HL-60 (cell line): ENCODE results near the gene INSIG1.

Source experiments
- DNase-seq, 2 experiments: peaks; one replicate each; pipeline ENCODE4 v3.0.0-alpha.2; 2010 to 2020; ENCODE audit warnings: low read depth in 1 of 2, low spot score in 1 of 2
- H3K27ac ChIP-seq: fragments of 250-450 bp; sonication (Bioruptor Pico); replicated peaks from 2 replicates; pipeline ENCODE4 v1.5.1; 2020; ENCODE audit warnings: mild to moderate bottlenecking, moderate library complexity
- H3K27me3 ChIP-seq: fragments of 250-450 bp; sonication (Bioruptor Pico); 2 replicates; pipeline ENCODE4 v1.5.1; 2021; ENCODE audit warnings: mild to moderate bottlenecking, moderate library complexity; ENCODE audit not compliant: insufficient read depth, poor library complexity, severe bottlenecking
- H3K4me3 ChIP-seq: replicated peaks from 2 replicates; pipeline ENCODE4 v1.5.1; 2011; ENCODE audit warnings: mild to moderate bottlenecking, control low read depth, low read length; ENCODE audit not compliant: insufficient read depth
- GABPA ChIP-seq: IDR thresholded peaks from 2 replicates; pipeline ENCODE4 v1.6.1; 2012; ENCODE audit warnings: low read depth
- POLR2AphosphoS5 ChIP-seq: IDR thresholded peaks from 2 replicates; pipeline ENCODE4 v1.6.1; 2012; ENCODE audit warnings: low read depth
- REST ChIP-seq: IDR thresholded peaks from 2 replicates; pipeline ENCODE4 v1.6.1; 2012; ENCODE audit warnings: low read depth; ENCODE audit not compliant: insufficient replicate concordance
- SPI1 ChIP-seq: IDR thresholded peaks from 2 replicates; pipeline ENCODE4 v1.6.1; 2012; ENCODE audit warnings: low read depth, mild to moderate bottlenecking, borderline replicate concordance
- TF ChIP-seq, protein P1 (sequence below): IDR thresholded peaks from one replicate; pipeline ENCODE4 v1.5.1; 2011; ENCODE audit warnings: low read length, control low read depth, inconsistent platforms; ENCODE audit not compliant: insufficient read depth

The INSIG1 gene

DNA sequence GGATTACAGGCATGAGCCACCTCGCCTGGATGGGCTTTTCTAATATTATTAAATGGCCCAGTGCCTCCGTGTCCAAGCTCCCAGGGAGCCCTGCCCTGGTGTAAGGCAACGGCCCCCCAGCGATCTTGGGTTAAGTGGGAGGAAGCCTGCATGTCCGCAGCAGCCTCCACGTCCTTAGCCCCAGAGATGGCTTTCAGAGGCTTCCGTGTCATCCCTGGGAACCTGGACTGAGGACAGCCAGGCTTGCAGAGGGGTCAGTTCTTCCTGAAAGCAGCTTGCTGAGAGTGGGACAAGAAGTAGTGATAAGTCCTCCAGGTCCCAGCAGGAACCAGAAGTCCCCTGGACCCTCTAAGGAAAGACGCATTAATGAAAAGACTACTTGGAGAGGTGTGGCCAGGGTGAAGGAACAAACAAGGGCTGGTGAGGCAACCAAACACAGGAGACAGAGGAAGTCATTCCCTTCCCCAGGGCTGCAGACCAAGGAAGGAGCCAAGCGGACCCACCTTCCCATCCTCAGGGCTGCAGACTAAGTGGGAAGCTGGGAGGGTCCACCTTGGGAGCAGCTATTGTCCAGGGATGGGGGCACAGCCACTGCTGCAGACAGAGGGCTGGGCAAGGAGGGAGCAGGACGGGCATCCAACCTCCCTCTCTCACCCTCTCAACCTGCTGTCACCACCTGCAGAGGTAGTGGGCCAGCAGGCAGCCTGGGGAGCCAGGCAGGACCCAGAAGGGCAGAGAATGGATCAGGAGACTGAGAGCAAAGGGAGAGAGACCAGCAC, 13.0 kb upstream of the INSIG1 start:
- no peaks in the 10 kb centered on the region for H3K27me3 ChIP-seq
- TF ChIP-seq POLR2AphosphoS5 (no peak), SPI1 (no peak), GABPA (no peak), REST (no peak)
- TF ChIP-seq, protein P1, sequence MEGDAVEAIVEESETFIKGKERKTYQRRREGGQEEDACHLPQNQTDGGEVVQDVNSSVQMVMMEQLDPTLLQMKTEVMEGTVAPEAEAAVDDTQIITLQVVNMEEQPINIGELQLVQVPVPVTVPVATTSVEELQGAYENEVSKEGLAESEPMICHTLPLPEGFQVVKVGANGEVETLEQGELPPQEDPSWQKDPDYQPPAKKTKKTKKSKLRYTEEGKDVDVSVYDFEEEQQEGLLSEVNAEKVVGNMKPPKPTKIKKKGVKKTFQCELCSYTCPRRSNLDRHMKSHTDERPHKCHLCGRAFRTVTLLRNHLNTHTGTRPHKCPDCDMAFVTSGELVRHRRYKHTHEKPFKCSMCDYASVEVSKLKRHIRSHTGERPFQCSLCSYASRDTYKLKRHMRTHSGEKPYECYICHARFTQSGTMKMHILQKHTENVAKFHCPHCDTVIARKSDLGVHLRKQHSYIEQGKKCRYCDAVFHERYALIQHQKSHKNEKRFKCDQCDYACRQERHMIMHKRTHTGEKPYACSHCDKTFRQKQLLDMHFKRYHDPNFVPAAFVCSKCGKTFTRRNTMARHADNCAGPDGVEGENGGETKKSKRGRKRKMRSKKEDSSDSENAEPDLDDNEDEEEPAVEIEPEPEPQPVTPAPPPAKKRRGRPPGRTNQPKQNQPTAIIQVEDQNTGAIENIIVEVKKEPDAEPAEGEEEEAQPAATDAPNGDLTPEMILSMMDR, result no peak
- no peak overlapping the region for H3K4me3 ChIP-seq
- DNase-seq, result no peak
- no peak overlapping the region for H3K27ac ChIP-seq

GRCh38 chr7:155285423-155285822, 12.3 kb upstream of the INSIG1 start:
- DNase-seq, result no peak
- no peak overlapping the region for H3K4me3 ChIP-seq
- no peak for TF ChIP-seq GABPA
- TF ChIP-seq REST, result no peak
- TF ChIP-seq, protein P1, result no peak
- no peak for TF ChIP-seq SPI1
- no peak for TF ChIP-seq POLR2AphosphoS5
- no peak overlapping the region for H3K27ac ChIP-seq
- no peaks in the 10 kb centered on the region for H3K27me3 ChIP-seq

DNA sequence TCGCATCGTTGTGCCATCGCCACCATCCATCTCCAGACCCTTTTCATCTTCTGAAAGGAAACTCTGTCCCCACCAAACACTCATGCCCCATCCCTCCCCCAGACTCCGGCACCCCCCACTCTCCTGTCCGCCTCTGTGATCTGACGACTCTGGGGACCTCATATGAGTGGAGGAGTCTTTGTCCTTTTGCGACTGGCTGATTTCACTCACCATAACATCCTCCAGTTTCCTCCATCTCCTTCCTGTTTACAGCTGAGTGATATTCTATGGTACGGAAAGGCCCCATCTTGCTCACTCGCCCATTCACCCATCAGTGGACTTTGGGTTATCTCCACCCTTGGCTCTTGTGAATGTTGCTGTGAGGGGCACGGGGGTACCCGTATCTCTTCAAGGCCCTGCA, 11.8 kb upstream of the INSIG1 start:
- H3K4me3 ChIP-seq, result no peak overlapping the region
- H3K27me3 ChIP-seq, result no peaks in the 10 kb centered on the region
- no peak for DNase-seq
- no peak overlapping the region for H3K27ac ChIP-seq
- TF ChIP-seq POLR2AphosphoS5 (no peak), REST (no peak), GABPA (no peak), SPI1 (no peak)
- TF ChIP-seq, protein P1, result no peak
